Karpas-422 (cell line): ENCODE results near the gene AFTPH. TPM values are rescaled to one million over a fixed set of nuclear protein-coding genes. Genes with fewer than 3 reads are reported as not detected.

Experiments
- DNase-seq: peaks from one replicate; pipeline ENCODE4 v3.0.0-alpha.2; 2015
- H2AFZ ChIP-seq: fragments of 200-600 bp; sonication (generic); 2 replicates; pipeline ENCODE4 v1.6.1; 2014; ENCODE audit warnings: antibody characterized with exemption, low read length, mixed read lengths
- H3K27ac ChIP-seq: fragments of 200-600 bp; sonication (generic); 2 replicates; pipeline ENCODE4 v1.5.1; 2014; ENCODE audit warnings: mild to moderate bottlenecking, low read length, moderate library complexity
- H3K27me3 ChIP-seq: fragments of 200-600 bp; sonication (generic); 2 replicates; pipeline ENCODE4 v1.6.1; 2014; ENCODE audit warnings: low read length, mixed read lengths
- H3K36me3 ChIP-seq: fragments of 200-600 bp; sonication (generic); 2 replicates; pipeline ENCODE4 v1.6.1; 2014; ENCODE audit warnings: low read length, mixed read lengths; ENCODE audit not compliant: insufficient read depth
- H3K4me1 ChIP-seq: fragments of 200-600 bp; sonication (generic); 2 replicates; pipeline ENCODE4 v1.6.1; 2014; ENCODE audit warnings: mild to moderate bottlenecking, low read length, mixed read lengths
- H3K4me2 ChIP-seq: fragments of 200-600 bp; sonication (generic); 2 replicates; pipeline ENCODE4 v1.6.1; 2014; ENCODE audit warnings: low read length, low read depth, mild to moderate bottlenecking; ENCODE audit not compliant: poor library complexity, severe bottlenecking
- H3K4me3 ChIP-seq: fragments of 200-600 bp; sonication (generic); 2 replicates; pipeline ENCODE4 v1.5.1; 2014; ENCODE audit warnings: mild to moderate bottlenecking, antibody characterized with exemption, low read length, mixed read lengths
- H3K79me2 ChIP-seq: fragments of 200-600 bp; sonication (generic); 2 replicates; pipeline ENCODE4 v1.6.1; 2014; ENCODE audit warnings: mild to moderate bottlenecking, low read length, mixed read lengths
- H3K9ac ChIP-seq: fragments of 200-600 bp; sonication (generic); 2 replicates; pipeline ENCODE4 v1.6.0; 2014; ENCODE audit warnings: low read length
- H3K9me2 ChIP-seq: fragments of 200-600 bp; sonication (generic), shearing (Covaris generic); replicated peaks from 2 replicates; pipeline ENCODE4 v1.6.0; 2014; ENCODE audit warnings: mild to moderate bottlenecking, low read length, moderate library complexity; ENCODE audit not compliant: insufficient read depth
- H3K9me3 ChIP-seq: fragments of 300-700, 200-600 bp; sonication (generic); 2 replicates; pipeline ENCODE4 v1.6.1; 2014; ENCODE audit warnings: low read length, mixed read lengths
- H4K20me1 ChIP-seq: fragments of 200-600 bp; sonication (generic); 2 replicates; pipeline ENCODE4 v1.6.1; 2014; ENCODE audit warnings: mild to moderate bottlenecking, antibody characterized with exemption, low read length, low read depth; ENCODE audit not compliant: insufficient read depth
- total RNA-seq: library from RNA; depleted of rRNA; stranded (reverse); fragments of >200 nt; shearing (Covaris generic); gene quantifications from 2 replicates; pipeline ENCODE4 v1.2.3, GENCODE V29; 2014; ENCODE audit warnings: low replicate concordance

The AFTPH gene
- total RNA-seq, 1 experiment from 2014 or later: 124 TPM

DNA sequence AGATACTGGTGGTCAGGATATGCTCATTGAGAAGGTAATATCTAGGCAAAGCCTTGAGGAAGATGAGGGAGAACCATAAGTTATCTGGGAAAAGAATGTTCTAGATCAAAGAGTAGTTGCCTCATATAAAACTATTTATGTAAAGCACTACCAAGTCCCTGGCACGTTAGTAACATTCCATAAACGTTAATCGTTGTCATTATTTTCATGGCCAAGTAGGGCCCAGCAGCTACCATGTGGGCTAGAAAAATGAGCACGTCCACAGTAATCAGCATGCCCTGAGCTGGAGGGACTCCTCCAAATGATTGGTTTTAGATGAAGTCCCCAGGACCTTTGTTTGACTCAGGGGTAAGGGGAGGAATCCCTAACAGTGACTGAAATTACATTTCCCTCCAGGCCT, 32.7 kb upstream of the AFTPH start:
- no peak overlapping the region for H3K4me2 ChIP-seq
- no peaks in the 10 kb centered on the region for H3K27me3 ChIP-seq
- no peak overlapping the region for H2AFZ ChIP-seq
- no peak overlapping the region for H3K27ac ChIP-seq
- H4K20me1 ChIP-seq: no peaks in the 10 kb centered on the region
- no peak overlapping the region for H3K4me3 ChIP-seq
- H3K9ac ChIP-seq: no peak overlapping the region
- no peaks in the 10 kb centered on the region for H3K9me3 ChIP-seq
- H3K9me2 ChIP-seq: no peaks in the 10 kb centered on the region
- no peak for DNase-seq
- H3K36me3 ChIP-seq: no peaks in the 10 kb centered on the region
- peaks cover 4% of the 10 kb centered on the region for H3K4me1 ChIP-seq
- no peaks in the 10 kb centered on the region for H3K79me2 ChIP-seq

DNA sequence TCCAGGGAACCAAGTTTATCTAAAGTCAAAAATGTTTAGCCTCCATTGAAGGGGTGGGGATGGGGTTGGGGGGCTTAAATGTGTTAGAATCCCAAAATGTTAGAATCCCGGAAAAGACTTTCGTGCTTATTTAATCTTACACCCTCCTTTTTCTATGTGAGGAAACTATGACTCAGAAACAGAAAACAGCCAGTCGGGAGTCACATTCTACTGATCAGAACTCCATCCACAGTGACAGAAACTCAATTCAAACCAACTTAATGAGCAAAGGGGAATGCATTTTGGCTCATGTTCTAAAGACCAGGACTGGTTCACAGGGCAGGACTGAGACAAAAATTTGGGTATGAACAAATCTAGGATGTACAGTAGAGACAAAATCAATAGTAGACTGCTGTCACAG, 31.9 kb upstream of the AFTPH start:
- H3K36me3 ChIP-seq: no peaks in the 10 kb centered on the region
- H3K79me2 ChIP-seq: no peaks in the 10 kb centered on the region
- H2AFZ ChIP-seq: no peak overlapping the region
- no peak overlapping the region for H3K4me2 ChIP-seq
- no peak overlapping the region for H3K4me3 ChIP-seq
- no peak for DNase-seq
- H3K9me2 ChIP-seq: no peaks in the 10 kb centered on the region
- H3K9ac ChIP-seq: no peak overlapping the region
- no peaks in the 10 kb centered on the region for H3K27me3 ChIP-seq
- no peak overlapping the region for H3K27ac ChIP-seq
- H4K20me1 ChIP-seq: no peaks in the 10 kb centered on the region
- H3K4me1 ChIP-seq: peaks cover 4% of the 10 kb centered on the region
- H3K9me3 ChIP-seq: no peaks in the 10 kb centered on the region

DNA sequence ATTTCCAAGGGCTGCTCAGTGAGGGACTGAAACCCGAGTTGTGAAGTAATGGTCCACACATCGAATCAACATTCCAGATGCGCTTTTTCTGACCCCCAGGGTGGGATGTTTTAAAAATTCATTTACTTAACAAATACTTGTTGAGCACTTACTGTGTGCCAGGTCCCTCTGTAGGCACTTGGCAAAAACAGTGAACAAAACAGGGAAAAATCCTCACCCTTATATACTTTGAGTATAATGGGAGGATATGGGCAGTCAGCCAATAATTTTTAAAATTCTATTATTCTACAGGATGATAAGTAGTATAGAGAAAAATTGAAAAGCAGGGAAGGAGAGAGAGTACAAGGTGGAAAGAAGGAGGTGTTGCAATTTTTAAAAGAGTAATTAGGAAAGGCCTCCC, 31.3 kb upstream of the AFTPH start:
- Histone ChIP-seq H3K4me2 (no peak overlapping the region), H3K79me2 (no peaks in the 10 kb centered on the region), H3K4me1 (peaks cover 4% of the 10 kb centered on the region), H3K27me3 (no peaks in the 10 kb centered on the region), H3K9ac (no peak overlapping the region), H3K4me3 (no peak overlapping the region), H3K9me2 (no peaks in the 10 kb centered on the region), H3K9me3 (no peaks in the 10 kb centered on the region), H2AFZ (no peak overlapping the region), H4K20me1 (no peaks in the 10 kb centered on the region), H3K27ac (no peak overlapping the region), H3K36me3 (no peaks in the 10 kb centered on the region)
- no peak for DNase-seq

DNA sequence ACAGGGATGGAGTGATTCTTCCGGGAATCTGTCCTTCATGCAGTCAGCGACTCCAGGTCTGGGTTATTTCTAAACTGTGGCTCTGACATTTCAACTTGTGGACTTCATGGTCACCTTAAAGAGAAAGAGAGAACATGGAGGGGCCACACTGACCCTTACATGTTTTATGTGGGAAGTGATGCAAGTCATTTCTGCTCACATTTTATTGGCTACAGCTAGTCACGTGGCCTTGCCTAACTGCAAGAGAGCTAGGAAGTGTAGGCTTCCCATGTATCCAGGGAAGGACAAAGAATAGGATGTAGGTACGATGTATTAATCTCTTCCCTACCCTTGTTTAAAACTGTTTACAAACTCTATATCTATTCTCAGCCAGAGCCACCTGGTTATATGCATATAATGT, 30.3 kb upstream of the AFTPH start:
- DNase-seq: peak; percentile 59
- Histone ChIP-seq H3K27ac (no peak overlapping the region), H3K4me2 (no peak overlapping the region), H3K36me3 (no peaks in the 10 kb centered on the region), H2AFZ (peak overlapping the region; percentile 36; the same call in 1 of the 2 replicates), H3K4me1 (no peaks in the 10 kb centered on the region), H3K79me2 (no peaks in the 10 kb centered on the region), H3K9me2 (no peaks in the 10 kb centered on the region), H3K9ac (no peak overlapping the region), H3K4me3 (no peak overlapping the region), H4K20me1 (no peaks in the 10 kb centered on the region), H3K9me3 (no peaks in the 10 kb centered on the region), H3K27me3 (no peaks in the 10 kb centered on the region)

DNA sequence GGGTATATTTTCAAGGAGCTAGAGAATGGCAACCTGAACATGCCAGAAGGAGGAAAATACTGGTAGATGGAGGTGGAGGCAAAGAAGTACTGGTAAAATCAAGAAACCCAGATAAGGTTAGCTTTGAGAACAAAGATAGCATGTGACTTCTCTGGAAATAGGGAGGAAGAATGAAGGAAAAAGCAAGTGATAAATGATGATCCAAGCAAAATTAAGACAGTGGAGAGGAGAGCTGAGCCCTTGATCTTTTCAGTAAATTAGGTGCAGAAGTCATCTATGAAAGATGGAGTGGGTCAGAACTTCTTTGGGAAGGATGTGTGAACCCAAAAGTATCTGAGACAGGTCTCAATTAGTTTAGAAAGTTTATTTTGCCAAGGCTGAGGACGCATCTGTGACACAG, 25.7 kb upstream of the AFTPH start:
- no peaks in the 10 kb centered on the region for H3K4me1 ChIP-seq
- no peaks in the 10 kb centered on the region for H3K9me3 ChIP-seq
- no peaks in the 10 kb centered on the region for H3K79me2 ChIP-seq
- H4K20me1 ChIP-seq: no peaks in the 10 kb centered on the region
- no peak overlapping the region for H3K27ac ChIP-seq
- H3K4me3 ChIP-seq: no peak overlapping the region
- no peaks in the 10 kb centered on the region for H3K9me2 ChIP-seq
- no peak overlapping the region for H3K9ac ChIP-seq
- H3K4me2 ChIP-seq: no peak overlapping the region
- no peak overlapping the region for H2AFZ ChIP-seq
- DNase-seq: no peak
- no peaks in the 10 kb centered on the region for H3K36me3 ChIP-seq
- H3K27me3 ChIP-seq: no peaks in the 10 kb centered on the region

DNA sequence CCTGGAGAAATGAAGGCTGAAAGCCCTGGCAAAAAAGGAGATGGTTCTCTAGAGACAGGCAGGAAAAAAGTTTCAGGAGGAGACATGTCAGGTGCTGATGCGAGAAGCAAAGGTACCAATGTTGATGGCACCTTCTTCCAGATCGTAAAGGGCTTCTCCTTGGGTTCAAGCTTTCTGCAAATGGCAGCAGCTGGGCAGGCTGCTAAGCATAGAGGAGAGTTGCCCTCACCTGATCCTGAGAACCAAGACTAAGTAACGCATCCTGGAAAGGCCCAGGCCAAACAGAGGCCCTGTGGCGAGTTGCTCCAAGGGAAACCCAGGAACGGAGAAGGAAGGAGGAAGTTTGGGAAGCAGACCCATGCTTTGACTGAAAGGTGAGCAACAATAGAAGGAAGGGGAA, 23.6 kb upstream of the AFTPH start:
- no peak overlapping the region for H3K4me2 ChIP-seq
- H3K9me3 ChIP-seq: no peaks in the 10 kb centered on the region
- H3K27me3 ChIP-seq: no peaks in the 10 kb centered on the region
- no peak overlapping the region for H2AFZ ChIP-seq
- no peaks in the 10 kb centered on the region for H3K36me3 ChIP-seq
- no peak overlapping the region for H3K27ac ChIP-seq
- no peaks in the 10 kb centered on the region for H4K20me1 ChIP-seq
- no peak for DNase-seq
- no peak overlapping the region for H3K9ac ChIP-seq
- no peaks in the 10 kb centered on the region for H3K4me1 ChIP-seq
- no peak overlapping the region for H3K4me3 ChIP-seq
- no peaks in the 10 kb centered on the region for H3K9me2 ChIP-seq
- no peaks in the 10 kb centered on the region for H3K79me2 ChIP-seq

DNA sequence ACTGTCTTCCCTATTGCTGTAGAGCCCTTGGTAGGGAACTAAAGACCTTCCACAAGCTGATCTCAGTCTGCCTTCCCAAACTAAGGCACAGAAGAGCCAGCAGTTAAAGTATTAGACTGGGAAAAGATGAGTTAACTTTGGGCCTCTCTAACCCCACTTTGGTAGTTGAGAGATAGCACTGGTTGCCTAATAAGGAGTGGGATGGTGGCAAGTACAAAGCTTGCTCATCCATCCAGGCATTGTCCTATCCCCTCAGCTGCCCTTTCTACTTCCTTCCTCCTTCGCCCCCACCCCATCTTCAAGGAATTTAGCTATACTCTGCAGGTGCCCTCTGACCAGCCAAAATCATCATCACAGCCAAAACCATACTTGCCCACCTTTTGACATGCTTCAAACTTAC, 22.2 kb upstream of the AFTPH start:
- Histone ChIP-seq H3K4me1 (no peaks in the 10 kb centered on the region), H3K4me3 (no peak overlapping the region), H3K9me3 (no peaks in the 10 kb centered on the region), H3K27me3 (no peaks in the 10 kb centered on the region), H3K9ac (no peak overlapping the region), H3K27ac (no peak overlapping the region), H3K79me2 (no peaks in the 10 kb centered on the region), H2AFZ (no peak overlapping the region), H4K20me1 (no peaks in the 10 kb centered on the region), H3K4me2 (no peak overlapping the region), H3K36me3 (no peaks in the 10 kb centered on the region), H3K9me2 (no peaks in the 10 kb centered on the region)
- DNase-seq: no peak

DNA sequence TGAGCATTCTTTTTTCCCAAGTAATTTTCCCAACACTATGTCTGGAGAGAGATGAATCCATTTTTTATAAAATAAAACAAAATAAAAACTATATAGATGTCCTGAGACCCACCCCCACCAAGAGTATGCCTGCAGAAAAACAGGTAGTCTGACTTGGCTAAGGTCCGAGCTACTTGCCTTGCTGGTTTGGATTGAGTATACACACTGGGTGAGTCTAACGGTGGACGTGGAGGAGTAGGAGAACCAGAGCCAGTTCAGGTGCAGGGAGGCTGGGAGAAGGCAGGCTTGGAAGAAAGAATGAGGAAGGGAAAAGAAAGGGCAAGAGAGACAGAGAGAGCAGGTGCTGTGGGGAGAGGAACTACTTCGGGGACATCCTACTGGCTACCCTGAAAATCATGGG, 21.3 kb upstream of the AFTPH start:
- no peaks in the 10 kb centered on the region for H4K20me1 ChIP-seq
- H3K9ac ChIP-seq: no peak overlapping the region
- no peak overlapping the region for H3K4me3 ChIP-seq
- H3K79me2 ChIP-seq: no peaks in the 10 kb centered on the region
- H3K9me2 ChIP-seq: no peaks in the 10 kb centered on the region
- H3K27ac ChIP-seq: no peak overlapping the region
- no peaks in the 10 kb centered on the region for H3K4me1 ChIP-seq
- DNase-seq: no peak
- H3K27me3 ChIP-seq: no peaks in the 10 kb centered on the region
- no peaks in the 10 kb centered on the region for H3K36me3 ChIP-seq
- no peak overlapping the region for H3K4me2 ChIP-seq
- H2AFZ ChIP-seq: no peak overlapping the region
- H3K9me3 ChIP-seq: no peaks in the 10 kb centered on the region
